ENCODE data around the gene PPM1L.
A peak's percentile ranks its signal among the peaks of the same experiment; 100 is the strongest.

The PPM1L gene

DNA sequence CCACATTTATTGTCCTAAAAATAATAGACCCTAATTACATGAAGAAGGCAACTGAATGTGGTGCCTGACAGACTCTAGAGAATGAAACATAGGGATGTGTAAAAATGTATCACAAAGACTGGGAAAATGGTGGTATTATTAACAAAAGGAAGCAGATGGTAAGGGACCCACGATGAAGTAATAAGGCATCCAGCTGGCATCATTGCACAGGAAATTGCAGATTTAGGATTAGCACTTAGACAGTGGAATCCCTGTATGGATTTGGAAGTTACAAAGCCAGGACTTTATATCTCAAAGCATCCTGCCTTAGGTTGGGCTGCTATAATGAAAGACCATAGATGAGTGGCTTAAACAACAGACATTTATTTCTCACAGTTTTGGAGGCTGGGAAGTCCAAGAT is 104.3 kb downstream of the PPM1L start:
- DNase-seq (ENCODE audit: insufficient read length, low spot score), result no peak
- TF ChIP-seq, protein P1, sequence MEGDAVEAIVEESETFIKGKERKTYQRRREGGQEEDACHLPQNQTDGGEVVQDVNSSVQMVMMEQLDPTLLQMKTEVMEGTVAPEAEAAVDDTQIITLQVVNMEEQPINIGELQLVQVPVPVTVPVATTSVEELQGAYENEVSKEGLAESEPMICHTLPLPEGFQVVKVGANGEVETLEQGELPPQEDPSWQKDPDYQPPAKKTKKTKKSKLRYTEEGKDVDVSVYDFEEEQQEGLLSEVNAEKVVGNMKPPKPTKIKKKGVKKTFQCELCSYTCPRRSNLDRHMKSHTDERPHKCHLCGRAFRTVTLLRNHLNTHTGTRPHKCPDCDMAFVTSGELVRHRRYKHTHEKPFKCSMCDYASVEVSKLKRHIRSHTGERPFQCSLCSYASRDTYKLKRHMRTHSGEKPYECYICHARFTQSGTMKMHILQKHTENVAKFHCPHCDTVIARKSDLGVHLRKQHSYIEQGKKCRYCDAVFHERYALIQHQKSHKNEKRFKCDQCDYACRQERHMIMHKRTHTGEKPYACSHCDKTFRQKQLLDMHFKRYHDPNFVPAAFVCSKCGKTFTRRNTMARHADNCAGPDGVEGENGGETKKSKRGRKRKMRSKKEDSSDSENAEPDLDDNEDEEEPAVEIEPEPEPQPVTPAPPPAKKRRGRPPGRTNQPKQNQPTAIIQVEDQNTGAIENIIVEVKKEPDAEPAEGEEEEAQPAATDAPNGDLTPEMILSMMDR (IDR thresholded peaks at IDR 0.05; ENCODE audit: insufficient read depth, missing control alignments), result no peak
- FAIRE-seq, result peak; percentile 86

GRCh38 chr3:160869825-160870224 is 113.8 kb downstream of the PPM1L start:
- DNase-seq (ENCODE audit: insufficient read length, low spot score), result no peak

GRCh38 chr3:160870327-160870726 is 114.3 kb downstream of the PPM1L start:
- TF ChIP-seq, protein P1 (IDR thresholded peaks at IDR 0.05; ENCODE audit: insufficient read depth, missing control alignments), result no peak
- no peak for DNase-seq (ENCODE audit: insufficient read length, low spot score)
- no peak for FAIRE-seq

More at GRCh38 chr3:160869825-160870224, 113.8 kb downstream of the PPM1L start:
- no peak for FAIRE-seq
- TF ChIP-seq, protein P1 (IDR thresholded peaks at IDR 0.05; ENCODE audit: insufficient read depth, missing control alignments), result no peak

- no peak for DNase-seq (ENCODE audit: insufficient read length, low spot score)
- TF ChIP-seq, protein P1 (IDR thresholded peaks at IDR 0.05; ENCODE audit: insufficient read depth, missing control alignments), result no peak
- FAIRE-seq, result no peak
Measured at GRCh38 chr3:160874736-160875135, 118.7 kb downstream of the PPM1L start.

DNA sequence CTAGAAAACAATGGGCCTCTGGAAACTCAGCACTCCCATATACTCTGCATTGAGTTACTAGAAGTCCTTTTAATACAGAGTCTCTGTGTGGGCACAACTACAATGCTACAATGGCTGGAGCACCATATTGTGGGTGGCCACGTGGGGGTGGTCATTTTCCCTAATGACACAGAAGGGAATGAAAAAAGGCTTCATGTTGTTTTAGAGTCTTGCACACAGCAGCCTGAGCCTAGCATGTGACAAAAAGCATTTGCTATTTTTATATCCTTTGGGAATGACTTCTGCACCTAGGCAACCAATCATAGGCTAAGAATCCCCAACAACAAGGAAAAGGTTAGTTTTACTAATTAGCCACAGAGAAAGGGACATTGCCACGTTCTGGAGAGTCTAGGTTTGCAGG is 120.6 kb downstream of the PPM1L start:
- DNase-seq (ENCODE audit: insufficient read length, low spot score) (no peak), FAIRE-seq (no peak)
- TF ChIP-seq, protein P1 (IDR thresholded peaks at IDR 0.05; ENCODE audit: insufficient read depth, missing control alignments), result no peak

GRCh38 chr3:160879859-160880258 is 123.8 kb downstream of the PPM1L start:
- no peak for DNase-seq (ENCODE audit: insufficient read length, low spot score)
- TF ChIP-seq, protein P1 (IDR thresholded peaks at IDR 0.05; ENCODE audit: insufficient read depth, missing control alignments), result no peak
- no peak for FAIRE-seq

DNA sequence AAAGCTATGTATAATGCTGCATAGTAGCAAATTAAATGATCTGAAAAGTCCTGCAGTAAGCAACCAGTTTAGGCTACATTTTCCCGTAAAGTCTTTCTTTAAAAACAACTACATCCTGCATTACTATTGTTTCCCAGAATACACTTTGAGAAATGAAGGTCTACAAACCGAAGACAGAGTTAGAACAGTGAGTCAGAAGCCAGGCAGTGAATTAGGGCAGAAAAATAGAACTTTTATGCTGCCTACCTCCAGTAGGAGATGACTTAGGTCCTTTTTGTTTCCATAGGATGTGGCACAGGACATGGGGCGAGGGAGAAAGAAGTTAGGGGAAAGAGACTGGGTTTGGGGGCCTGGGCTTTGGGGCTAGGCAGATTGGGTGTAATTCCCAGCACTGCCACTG is 127.3 kb downstream of the PPM1L start:
- TF ChIP-seq, protein P1 (IDR thresholded peaks at IDR 0.05; ENCODE audit: insufficient read depth, missing control alignments), result no peak
- DNase-seq (ENCODE audit: insufficient read length, low spot score), result no peak
- no peak for FAIRE-seq
